ENCODE data around the gene IBTK. TPM values are rescaled to one million over a fixed set of nuclear protein-coding genes. Genes with fewer than 3 reads are reported as not detected.
"Not testable (repeated sequence)": the region's sequence is repeated elsewhere in the genome, so short reads cannot be mapped to it uniquely, and the experiment has no call there.

IBTK gene, protein sequence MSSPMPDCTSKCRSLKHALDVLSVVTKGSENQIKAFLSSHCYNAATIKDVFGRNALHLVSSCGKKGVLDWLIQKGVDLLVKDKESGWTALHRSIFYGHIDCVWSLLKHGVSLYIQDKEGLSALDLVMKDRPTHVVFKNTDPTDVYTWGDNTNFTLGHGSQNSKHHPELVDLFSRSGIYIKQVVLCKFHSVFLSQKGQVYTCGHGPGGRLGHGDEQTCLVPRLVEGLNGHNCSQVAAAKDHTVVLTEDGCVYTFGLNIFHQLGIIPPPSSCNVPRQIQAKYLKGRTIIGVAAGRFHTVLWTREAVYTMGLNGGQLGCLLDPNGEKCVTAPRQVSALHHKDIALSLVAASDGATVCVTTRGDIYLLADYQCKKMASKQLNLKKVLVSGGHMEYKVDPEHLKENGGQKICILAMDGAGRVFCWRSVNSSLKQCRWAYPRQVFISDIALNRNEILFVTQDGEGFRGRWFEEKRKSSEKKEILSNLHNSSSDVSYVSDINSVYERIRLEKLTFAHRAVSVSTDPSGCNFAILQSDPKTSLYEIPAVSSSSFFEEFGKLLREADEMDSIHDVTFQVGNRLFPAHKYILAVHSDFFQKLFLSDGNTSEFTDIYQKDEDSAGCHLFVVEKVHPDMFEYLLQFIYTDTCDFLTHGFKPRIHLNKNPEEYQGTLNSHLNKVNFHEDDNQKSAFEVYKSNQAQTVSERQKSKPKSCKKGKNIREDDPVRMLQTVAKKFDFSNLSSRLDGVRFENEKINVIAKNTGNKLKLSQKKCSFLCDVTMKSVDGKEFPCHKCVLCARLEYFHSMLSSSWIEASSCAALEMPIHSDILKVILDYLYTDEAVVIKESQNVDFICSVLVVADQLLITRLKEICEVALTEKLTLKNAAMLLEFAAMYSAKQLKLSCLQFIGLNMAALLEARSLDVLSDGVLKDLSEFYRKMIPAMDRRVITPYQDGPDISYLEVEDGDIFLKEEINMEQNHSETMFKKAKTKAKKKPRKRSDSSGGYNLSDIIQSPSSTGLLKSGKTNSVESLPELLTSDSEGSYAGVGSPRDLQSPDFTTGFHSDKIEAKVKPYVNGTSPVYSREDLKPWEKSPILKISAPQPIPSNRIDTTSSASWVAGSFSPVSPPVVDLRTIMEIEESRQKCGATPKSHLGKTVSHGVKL (N-terminal part only)
- 10 to 100 TPM; 26.2 to 38.6 (median 27.2) TPM for total RNA-seq

DNA sequence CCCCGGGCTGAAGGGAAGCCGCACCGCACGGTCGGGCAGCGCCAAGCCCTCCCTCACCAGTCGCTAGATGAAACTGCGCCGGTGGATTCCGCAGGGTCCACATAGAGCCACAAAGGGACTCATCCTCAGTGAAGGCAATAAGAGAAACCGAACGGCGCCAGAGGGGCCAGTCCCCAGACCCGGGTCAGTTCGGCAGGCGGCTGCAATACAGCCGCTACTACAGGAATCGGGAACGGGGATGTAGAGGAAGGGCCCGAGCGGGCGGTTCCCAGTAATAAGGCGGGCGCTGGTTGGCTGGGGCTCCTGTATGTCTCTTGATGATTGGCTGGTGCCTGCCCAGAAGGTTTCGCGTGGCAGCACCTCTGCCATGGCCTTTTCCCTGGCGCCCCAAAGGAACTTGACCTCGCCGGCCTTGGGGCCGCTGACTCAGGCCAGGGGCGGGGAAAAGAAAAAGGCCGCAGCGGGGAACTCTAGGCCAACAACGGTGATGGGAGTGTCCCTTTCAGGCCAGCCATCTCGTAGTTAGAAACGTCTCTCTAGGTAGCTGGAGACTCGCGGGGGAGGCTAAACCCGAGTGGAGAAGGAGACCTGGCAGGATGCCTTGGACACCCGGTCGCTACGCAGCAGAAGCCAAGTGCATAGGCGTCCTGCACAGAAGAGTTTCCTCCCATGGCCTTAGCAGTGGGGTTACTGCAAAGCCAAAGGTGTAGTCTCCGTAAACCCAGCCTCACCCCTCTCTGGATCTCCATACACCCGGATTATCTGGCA, at the start of gene IBTK:
TSS of gene IBTK (minus strand) at position 240 of the 768 bp plus-strand sequence. CDS start 7,258 bp downstream, outside the sequence.
- intact Hi-C loops (cut with DNase I): loop anchor here (10.0 kb wide), 1 partner anchor 1607 kb away; the partner anchor contains the start of genes CYB5R4 and RIPPLY2

DNA sequence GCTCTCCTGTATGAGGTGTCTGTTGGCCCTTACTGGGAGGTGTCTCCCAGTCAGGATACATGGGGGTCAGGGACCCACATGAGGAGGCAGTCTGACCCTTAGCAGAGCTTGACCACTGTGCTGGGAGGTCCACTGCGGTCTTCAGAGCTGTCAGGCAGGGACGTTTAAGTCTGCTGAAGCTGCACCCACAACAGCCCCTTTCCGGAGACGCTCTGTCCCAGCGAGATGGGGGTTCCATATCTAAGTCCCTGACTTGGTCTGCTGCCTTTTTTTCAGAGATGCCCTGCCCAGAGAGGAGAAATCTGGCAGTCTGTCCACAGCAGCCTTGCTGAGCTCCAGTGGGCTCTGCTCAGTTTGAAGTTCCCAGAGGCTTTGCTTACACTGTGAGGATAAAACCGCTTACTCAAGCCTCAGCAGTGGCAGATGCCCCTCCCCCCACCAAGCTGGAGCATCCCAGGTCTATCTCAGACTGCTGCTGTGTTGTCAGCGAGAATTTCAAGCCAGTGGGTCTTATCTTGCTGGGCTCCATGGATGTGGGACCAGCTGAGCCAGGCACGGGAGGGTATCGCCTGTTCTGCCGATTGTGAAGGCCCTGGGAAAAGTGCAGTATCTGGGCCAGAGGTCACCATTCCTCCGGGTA, 36.3 kb upstream of the IBTK start:
- intact Hi-C loops (cut with DNase I): no loop called here
- 78% methylated on average over 10 of the region's 11 CpGs for WGBS

More for the DNA sequence above, at the start of gene IBTK:
- no peaks in the 10 kb centered on the region for H3K36me3 ChIP-seq
- no peaks in the 10 kb centered on the region for H3K27me3 ChIP-seq
- peak; percentile 99 for DNase-seq (ENCODE audit: extremely low spot score)
- peak; percentile 59 for TF ChIP-seq POLR2A (IDR thresholded peaks at IDR 0.05; ENCODE audit: low read depth)
- no peak for TF ChIP-seq EP300 (IDR thresholded peaks at IDR 0.05)
- peak; percentile 80 to 87 for TF ChIP-seq POLR2AphosphoS5 (IDR thresholded peaks at IDR 0.05)
- TF ChIP-seq, protein P1, sequence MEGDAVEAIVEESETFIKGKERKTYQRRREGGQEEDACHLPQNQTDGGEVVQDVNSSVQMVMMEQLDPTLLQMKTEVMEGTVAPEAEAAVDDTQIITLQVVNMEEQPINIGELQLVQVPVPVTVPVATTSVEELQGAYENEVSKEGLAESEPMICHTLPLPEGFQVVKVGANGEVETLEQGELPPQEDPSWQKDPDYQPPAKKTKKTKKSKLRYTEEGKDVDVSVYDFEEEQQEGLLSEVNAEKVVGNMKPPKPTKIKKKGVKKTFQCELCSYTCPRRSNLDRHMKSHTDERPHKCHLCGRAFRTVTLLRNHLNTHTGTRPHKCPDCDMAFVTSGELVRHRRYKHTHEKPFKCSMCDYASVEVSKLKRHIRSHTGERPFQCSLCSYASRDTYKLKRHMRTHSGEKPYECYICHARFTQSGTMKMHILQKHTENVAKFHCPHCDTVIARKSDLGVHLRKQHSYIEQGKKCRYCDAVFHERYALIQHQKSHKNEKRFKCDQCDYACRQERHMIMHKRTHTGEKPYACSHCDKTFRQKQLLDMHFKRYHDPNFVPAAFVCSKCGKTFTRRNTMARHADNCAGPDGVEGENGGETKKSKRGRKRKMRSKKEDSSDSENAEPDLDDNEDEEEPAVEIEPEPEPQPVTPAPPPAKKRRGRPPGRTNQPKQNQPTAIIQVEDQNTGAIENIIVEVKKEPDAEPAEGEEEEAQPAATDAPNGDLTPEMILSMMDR (IDR thresholded peaks at IDR 0.05): no peak
- 3% methylated on average over 23 of the region's 45 CpGs for WGBS
- H3K9me3 ChIP-seq: no peaks in the 10 kb centered on the region
- peaks cover 29 to 62% (median 49%) of the 10 kb centered on the region in 4 donors for H3K4me1 ChIP-seq
- peak within 1 kb of the TSS; percentile 95 to 97 (median 96) for H3K27ac ChIP-seq (replicated peaks in 1 of 4)
- peak within 1 kb of the TSS; percentile 90 to 94 (median 92) for H3K4me3 ChIP-seq

DNA sequence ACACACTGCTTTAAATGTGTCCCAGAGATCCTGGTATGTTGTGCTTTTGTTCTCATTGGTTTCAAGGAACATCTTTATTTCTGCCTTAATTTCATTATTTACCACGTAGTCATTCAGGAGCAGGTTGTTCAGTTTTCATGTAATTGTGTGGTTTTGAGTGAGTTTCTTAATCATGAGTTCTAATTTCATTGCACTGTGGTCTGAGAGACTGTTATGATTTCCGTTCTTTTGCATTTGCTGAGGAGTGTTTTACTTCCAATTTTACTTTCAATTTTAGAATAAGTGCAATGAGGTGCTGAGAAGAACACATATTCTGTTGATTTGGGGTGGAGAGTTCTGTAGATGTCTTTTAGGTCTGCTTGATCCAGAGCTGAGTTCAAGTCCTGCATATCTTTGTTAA, 34.0 kb upstream of the IBTK start:
- DNase-seq (ENCODE audit: extremely low spot score); intact Hi-C loops (cut with DNase I): not testable (repeated sequence)
- WGBS: 83% methylated on average over 2 of the region's 2 CpGs

More for the DNA sequence above, 36.3 kb upstream of the IBTK start:
- Histone ChIP-seq H3K4me3 (no peak overlapping the region), H3K27ac (replicated peaks in 1 of 4) (no peak overlapping the region), H3K9me3 (no peaks in the 10 kb centered on the region), H3K27me3 (no peaks in the 10 kb centered on the region), H3K36me3 (no peaks in the 10 kb centered on the region), H3K4me1 (no peaks in the 10 kb centered on the region)
- DNase-seq (ENCODE audit: extremely low spot score): no peak
- TF ChIP-seq POLR2A (IDR thresholded peaks at IDR 0.05; ENCODE audit: low read depth): no peak
- no peak for TF ChIP-seq EP300 (IDR thresholded peaks at IDR 0.05)
- TF ChIP-seq POLR2AphosphoS5 (IDR thresholded peaks at IDR 0.05): no peak
- TF ChIP-seq, protein P1 (IDR thresholded peaks at IDR 0.05): no peak

DNA sequence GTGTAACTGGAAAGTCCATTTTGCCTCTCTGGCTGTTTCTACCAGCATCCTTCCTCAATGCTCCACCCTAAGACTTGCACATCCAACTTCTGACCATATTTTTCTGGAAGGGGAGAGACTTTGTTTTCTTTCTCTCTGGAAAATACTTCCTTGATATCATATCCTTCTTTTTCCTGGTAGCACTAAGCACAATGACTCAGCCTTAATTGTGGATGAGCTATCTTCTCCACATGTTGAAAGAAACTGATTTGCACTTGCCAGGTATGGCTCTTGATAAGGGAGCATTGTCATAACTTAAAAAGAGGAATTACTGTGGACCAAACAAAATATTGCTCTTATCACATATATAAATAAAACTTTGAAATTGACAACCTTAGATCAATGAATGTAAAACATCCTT, 30.1 kb upstream of the IBTK start:
- Histone ChIP-seq H3K4me1 (peaks cover 0 to under 1% (median 0%) of the 10 kb centered on the region in 4 donors), H3K9me3 (no peaks in the 10 kb centered on the region), H3K36me3 (no peaks in the 10 kb centered on the region), H3K27me3 (no peaks in the 10 kb centered on the region), H3K4me3 (no peak overlapping the region), H3K27ac (replicated peaks in 1 of 4) (no peak overlapping the region)
- DNase-seq (ENCODE audit: extremely low spot score): no peak
- no peak for TF ChIP-seq POLR2AphosphoS5 (IDR thresholded peaks at IDR 0.05)
- TF ChIP-seq, protein P1 (IDR thresholded peaks at IDR 0.05): no peak
- TF ChIP-seq POLR2A (IDR thresholded peaks at IDR 0.05; ENCODE audit: low read depth): no peak
- no peak for TF ChIP-seq EP300 (IDR thresholded peaks at IDR 0.05)
- intact Hi-C loops (cut with DNase I): loop anchor here (10.0 kb wide), 1 partner anchor 327 kb away; no protein-coding TSS in a partner anchor

More for the DNA sequence above, 34.0 kb upstream of the IBTK start:
- H3K9me3 ChIP-seq; H3K27ac ChIP-seq (replicated peaks in 1 of 4); H3K4me1 ChIP-seq; H3K36me3 ChIP-seq; H3K4me3 ChIP-seq; H3K27me3 ChIP-seq: not testable (repeated sequence)

Measured in esophagus muscularis mucosa (tissue), 4 donors.